Osteoblast (primary cell): ENCODE data around the gene VIT. TPM values are rescaled to one million over a fixed set of nuclear protein-coding genes. Genes with fewer than 3 reads are reported as not detected.

Experiments
- DNase-seq: peaks from one replicate; pipeline ENCODE4 v3.0.0; 2011; ENCODE audit warnings: low spot score, mixed read lengths; ENCODE audit not compliant: insufficient read length; ENCODE audit errors: missing footprints
- H2AFZ ChIP-seq: 2 replicates; pipeline ENCODE4 v1.6.0; 2011; ENCODE audit warnings: mild to moderate bottlenecking, low read length
- H3K27ac ChIP-seq: 2 replicates; pipeline ENCODE4 v1.5.1; 2011; ENCODE audit warnings: mild to moderate bottlenecking, low read depth, low read length, moderate library complexity
- H3K27me3 ChIP-seq: 2 replicates; pipeline ENCODE4 v1.6.0; 2012; ENCODE audit warnings: mild to moderate bottlenecking, control low read depth, inconsistent platforms, low read length, moderate library complexity; ENCODE audit not compliant: insufficient read depth
- H3K36me3 ChIP-seq: 2 replicates; pipeline ENCODE4 v1.5.1; 2011; ENCODE audit warnings: mild to moderate bottlenecking, low read length, control low read depth, moderate library complexity; ENCODE audit not compliant: insufficient read depth
- H3K4me1 ChIP-seq: 2 replicates; pipeline ENCODE4 v1.5.1; 2011; ENCODE audit warnings: mild to moderate bottlenecking, low read length, control low read depth, moderate library complexity; ENCODE audit not compliant: insufficient read depth
- H3K4me2 ChIP-seq: 2 replicates; pipeline ENCODE4 v1.6.0; 2011; ENCODE audit warnings: mild to moderate bottlenecking, low read length; ENCODE audit not compliant: insufficient read depth
- H3K4me3 ChIP-seq: fragments of 200-600 bp; sonication (generic); 3 replicates; pipeline ENCODE4 v1.5.1; 2012; ENCODE audit warnings: mild to moderate bottlenecking, low read length, inconsistent platforms; ENCODE audit not compliant: insufficient read depth
- H3K79me2 ChIP-seq: 2 replicates; pipeline ENCODE4 v1.6.0; 2012; ENCODE audit warnings: mild to moderate bottlenecking, low read length, control low read depth, inconsistent platforms; ENCODE audit not compliant: insufficient read depth
- H3K9me3 ChIP-seq: 2 replicates; pipeline ENCODE4 v1.5.1; 2011; ENCODE audit warnings: low read depth, low read length, control low read depth
- H4K20me1 ChIP-seq: 2 replicates; pipeline ENCODE4 v1.6.0; 2012; ENCODE audit warnings: mild to moderate bottlenecking, low read length, control low read depth; ENCODE audit not compliant: insufficient read depth
- CTCF ChIP-seq: IDR thresholded peaks from 2 replicates; pipeline ENCODE4 v1.5.1; 2011; ENCODE audit warnings: mild to moderate bottlenecking, low read depth, low read length, moderate library complexity; ENCODE audit errors: extremely low read depth
- total RNA-seq: library from RNA; depleted of rRNA; stranded (reverse); fragments of >200 nt; gene quantifications from 2 replicates; pipeline ENCODE4 v1.2.3, GENCODE V29; 2012

VIT gene
- total RNA-seq, 1 donor = 31.1 TPM

- H4K20me1 ChIP-seq = no peaks in the 10 kb centered on the region
- no peaks in the 10 kb centered on the region for H3K27me3 ChIP-seq
- no peaks in the 10 kb centered on the region for H3K79me2 ChIP-seq
- no peaks in the 10 kb centered on the region for H3K36me3 ChIP-seq
- no peaks in the 10 kb centered on the region for H3K4me1 ChIP-seq
- H3K4me2 ChIP-seq = no peak overlapping the region
- no peak for DNase-seq
- no peak overlapping the region for H3K4me3 ChIP-seq
- TF ChIP-seq CTCF = no peak
- H3K9me3 ChIP-seq = no peaks in the 10 kb centered on the region
- H3K27ac ChIP-seq = no peak overlapping the region
- H2AFZ ChIP-seq = no peak overlapping the region
These were observed 138.4 kb downstream of the VIT start for GRCh38 chr2:36834731-36835524.

GRCh38 chr2:36839976-36840617, 143.6 kb downstream of the VIT start:
- no peak overlapping the region for H3K4me3 ChIP-seq
- DNase-seq = no peak
- H4K20me1 ChIP-seq = no peaks in the 10 kb centered on the region
- no peak overlapping the region for H3K4me2 ChIP-seq
- no peak overlapping the region for H3K27ac ChIP-seq
- TF ChIP-seq CTCF = no peak
- H3K36me3 ChIP-seq = no peaks in the 10 kb centered on the region
- H3K9me3 ChIP-seq = no peaks in the 10 kb centered on the region
- H3K4me1 ChIP-seq = no peaks in the 10 kb centered on the region
- H3K79me2 ChIP-seq = no peaks in the 10 kb centered on the region
- no peak overlapping the region for H2AFZ ChIP-seq
- H3K27me3 ChIP-seq = no peaks in the 10 kb centered on the region

- Histone ChIP-seq H3K4me1 (no peaks in the 10 kb centered on the region), H3K79me2 (no peaks in the 10 kb centered on the region), H4K20me1 (no peaks in the 10 kb centered on the region), H3K27ac (no peak overlapping the region), H3K4me3 (no peak overlapping the region), H3K9me3 (no peaks in the 10 kb centered on the region), H3K4me2 (no peak overlapping the region), H3K27me3 (no peaks in the 10 kb centered on the region), H3K36me3 (peaks cover 5% of the 10 kb centered on the region), H2AFZ (no peak overlapping the region)
- TF ChIP-seq CTCF = no peak
- DNase-seq = peak; percentile 19
These were observed 147.3 kb downstream of the VIT start for GRCh38 chr2:36843838-36844237.

- Histone ChIP-seq H3K27me3 (no peaks in the 10 kb centered on the region), H4K20me1 (no peaks in the 10 kb centered on the region), H3K27ac (no peak overlapping the region), H3K79me2 (no peaks in the 10 kb centered on the region), H2AFZ (no peak overlapping the region), H3K9me3 (no peaks in the 10 kb centered on the region), H3K4me3 (no peak overlapping the region), H3K4me1 (no peaks in the 10 kb centered on the region), H3K36me3 (peaks cover 18% of the 10 kb centered on the region), H3K4me2 (no peak overlapping the region)
- TF ChIP-seq CTCF = no peak
- no peak for DNase-seq
These were observed 152.8 kb downstream of the VIT start for GRCh38 chr2:36849265-36849664.
